Stomach smooth muscle (tissue), 2 donors: Measurements from ENCODE around the gene ANKDD1A.

ENCODE experiments used
- H3K27ac ChIP-seq: one replicate; pipeline ENCODE4 v1.7.0; 2013; ENCODE audit warnings: mild to moderate bottlenecking, low read length, inconsistent platforms
- H3K27me3 ChIP-seq, 2 donors: one replicate each; pipeline ENCODE4 v1.7.0; 2013; ENCODE audit warnings: low read length in 2 of 2; ENCODE audit not compliant: insufficient read depth in 2 of 2, control insufficient read depth in 1 of 2
- H3K36me3 ChIP-seq, 2 donors: one replicate each; pipeline ENCODE4 v1.7.0; 2013; ENCODE audit warnings: low read length in 2 of 2; ENCODE audit not compliant: control insufficient read depth in 2 of 2, insufficient read depth in 2 of 2
- H3K4me1 ChIP-seq: one replicate; pipeline ENCODE4 v1.7.0; 2013; ENCODE audit warnings: low read length; ENCODE audit not compliant: control insufficient read depth, insufficient read depth
- H3K4me3 ChIP-seq, 2 donors: one replicate each; pipeline ENCODE4 v1.7.0; 2013; ENCODE audit warnings: low read length in 2 of 2
- H3K9ac ChIP-seq, 2 donors: one replicate each; pipeline ENCODE4 v1.7.0; 2013; ENCODE audit warnings: low read length in 2 of 2, mild to moderate bottlenecking in 1 of 2
- H3K9me3 ChIP-seq, 2 donors: one replicate each; pipeline ENCODE4 v1.7.0; 2013; ENCODE audit warnings: low read length in 2 of 2; ENCODE audit not compliant: control insufficient read depth in 2 of 2
- donor health status: healthy.
- donor health status: Pancreatic carcinoma.

ANKDD1A gene

GRCh38 chr15:64944961-64945360 is 33.3 kb downstream of the ANKDD1A start:
- peaks cover 0 to 4% of the 10 kb centered on the region in 2 donors for H3K36me3 ChIP-seq
- H3K4me3 ChIP-seq = no peak overlapping the region
- H3K9ac ChIP-seq = no peak overlapping the region
- no peaks in the 10 kb centered on the region for H3K4me1 ChIP-seq
- H3K27me3 ChIP-seq = no peaks in the 10 kb centered on the region
- H3K9me3 ChIP-seq = no peaks in the 10 kb centered on the region
- H3K27ac ChIP-seq = no peak overlapping the region

DNA sequence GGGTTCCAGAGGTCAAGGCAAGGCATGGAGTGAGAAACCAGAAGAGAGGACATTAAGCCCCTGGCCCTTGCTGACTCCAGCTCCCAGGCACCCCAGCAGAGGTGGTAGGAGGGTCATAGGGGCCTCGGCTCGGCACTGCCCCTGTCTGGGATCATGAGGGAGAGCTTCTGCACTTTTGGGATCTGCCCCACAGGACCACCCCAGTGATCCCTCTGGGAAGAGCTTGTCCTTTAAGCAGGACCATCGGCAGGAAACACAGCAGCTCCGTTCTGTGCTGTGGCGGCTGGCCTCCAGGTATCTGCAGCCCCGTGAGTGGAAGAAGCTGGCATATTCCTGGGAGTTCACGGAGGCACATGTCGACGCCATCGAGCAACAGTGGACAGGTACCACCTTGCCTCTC is 35.5 kb downstream of the ANKDD1A start:
- H3K9ac ChIP-seq = no peak overlapping the region
- no peak overlapping the region for H3K27ac ChIP-seq
- no peaks in the 10 kb centered on the region for H3K9me3 ChIP-seq
- no peaks in the 10 kb centered on the region for H3K27me3 ChIP-seq
- no peaks in the 10 kb centered on the region for H3K4me1 ChIP-seq
- H3K36me3 ChIP-seq = peaks cover 0 to 4% of the 10 kb centered on the region in 2 donors
- H3K4me3 ChIP-seq = no peak overlapping the region

- no peak overlapping the region for H3K4me3 ChIP-seq
- no peaks in the 10 kb centered on the region for H3K9me3 ChIP-seq
- peaks cover 0 to 4% of the 10 kb centered on the region in 2 donors for H3K36me3 ChIP-seq
- H3K27me3 ChIP-seq = no peaks in the 10 kb centered on the region
- H3K27ac ChIP-seq = no peak overlapping the region
- H3K9ac ChIP-seq = no peak overlapping the region
- no peaks in the 10 kb centered on the region for H3K4me1 ChIP-seq
Measured at GRCh38 chr15:64948916-64949315, 37.2 kb downstream of the ANKDD1A start.

- H3K36me3 ChIP-seq = peaks cover 0 to 4% of the 10 kb centered on the region in 2 donors
- H3K9me3 ChIP-seq = no peaks in the 10 kb centered on the region
- no peak overlapping the region for H3K27ac ChIP-seq
- H3K4me3 ChIP-seq = no peak overlapping the region
- H3K9ac ChIP-seq = no peak overlapping the region
- H3K27me3 ChIP-seq = no peaks in the 10 kb centered on the region
- H3K4me1 ChIP-seq = no peaks in the 10 kb centered on the region
Measured at GRCh38 chr15:64949383-64950186, 37.9 kb downstream of the ANKDD1A start.

GRCh38 chr15:64950888-64951287 is 39.2 kb downstream of the ANKDD1A start:
- no peaks in the 10 kb centered on the region for H3K4me1 ChIP-seq
- no peak overlapping the region for H3K4me3 ChIP-seq
- H3K27ac ChIP-seq = no peak overlapping the region
- no peaks in the 10 kb centered on the region for H3K9me3 ChIP-seq
- H3K9ac ChIP-seq = no peak overlapping the region
- peaks cover 10% of the 10 kb centered on the region in 2 donors for H3K36me3 ChIP-seq
- no peaks in the 10 kb centered on the region for H3K27me3 ChIP-seq

DNA sequence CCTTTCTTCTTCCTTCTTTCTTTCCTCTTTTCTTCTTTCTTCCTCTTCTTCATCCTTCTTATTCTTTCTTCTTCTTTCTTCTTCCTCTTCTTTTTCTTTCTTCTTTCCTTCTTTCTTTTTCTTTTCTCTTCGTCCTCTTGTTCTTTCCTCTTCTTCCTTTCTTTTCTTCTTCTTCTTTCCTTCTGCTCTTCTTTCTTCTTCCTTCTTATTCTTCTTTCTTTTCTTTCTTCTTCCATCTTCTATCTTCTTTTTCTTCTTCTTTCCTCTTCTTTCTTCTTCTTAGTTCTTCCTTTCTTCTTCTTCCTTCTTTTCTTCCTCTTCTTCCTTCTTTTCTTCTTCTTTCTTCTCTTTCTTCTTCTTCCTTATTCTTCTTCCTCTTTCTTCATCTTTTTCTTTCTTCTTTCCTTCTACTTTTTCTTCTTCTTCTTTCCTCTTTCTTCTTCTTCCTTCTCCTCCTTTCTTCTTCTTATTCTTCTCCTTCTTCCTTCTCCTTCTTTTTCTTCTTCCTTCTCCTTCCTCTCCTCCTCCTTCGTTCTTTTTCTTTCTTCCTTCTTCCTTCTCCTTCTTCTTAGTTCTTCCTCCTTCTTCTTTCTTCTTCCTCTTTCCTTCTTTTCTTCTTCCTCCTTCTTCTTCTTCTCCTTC is 40.2 kb downstream of the ANKDD1A start:
- H3K9ac ChIP-seq = no peak overlapping the region
- H3K27me3 ChIP-seq = no peaks in the 10 kb centered on the region
- no peak overlapping the region for H3K27ac ChIP-seq
- H3K36me3 ChIP-seq = peaks cover 10 to 11% of the 10 kb centered on the region in 2 donors
- H3K9me3 ChIP-seq = no peaks in the 10 kb centered on the region
- H3K4me1 ChIP-seq = no peaks in the 10 kb centered on the region
- no peak overlapping the region for H3K4me3 ChIP-seq

GRCh38 chr15:64954395-64954794 is 42.7 kb downstream of the ANKDD1A start:
- Histone ChIP-seq H3K9me3 (no peaks in the 10 kb centered on the region), H3K27me3 (no peaks in the 10 kb centered on the region), H3K36me3 (peaks cover 10 to 19% of the 10 kb centered on the region in 2 donors), H3K9ac (no peak overlapping the region), H3K4me3 (no peak overlapping the region), H3K4me1 (no peaks in the 10 kb centered on the region), H3K27ac (no peak overlapping the region)

DNA sequence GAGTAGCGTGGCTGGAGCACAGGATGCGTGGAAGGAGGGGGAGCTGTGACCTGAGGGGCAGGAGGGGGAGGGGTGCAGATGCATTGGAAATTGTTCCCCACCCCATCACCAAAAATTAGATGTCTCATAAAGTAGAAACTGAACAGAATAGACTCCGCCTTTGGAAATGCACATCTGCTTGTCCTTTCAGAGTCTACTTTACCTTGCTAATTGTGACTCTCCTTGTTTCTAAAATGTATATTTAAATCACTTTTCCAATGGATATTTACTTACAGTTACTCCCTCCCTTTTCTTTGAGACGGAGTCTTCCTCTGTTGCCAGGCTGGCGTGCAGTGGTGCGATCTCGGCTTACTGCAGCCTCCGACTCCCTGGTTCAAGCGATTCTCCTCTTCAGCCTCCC is 47.4 kb downstream of the ANKDD1A start:
- H3K9ac ChIP-seq = no peak overlapping the region
- no peaks in the 10 kb centered on the region for H3K4me1 ChIP-seq
- peaks cover 43 to 49% of the 10 kb centered on the region in 2 donors for H3K36me3 ChIP-seq

DNA sequence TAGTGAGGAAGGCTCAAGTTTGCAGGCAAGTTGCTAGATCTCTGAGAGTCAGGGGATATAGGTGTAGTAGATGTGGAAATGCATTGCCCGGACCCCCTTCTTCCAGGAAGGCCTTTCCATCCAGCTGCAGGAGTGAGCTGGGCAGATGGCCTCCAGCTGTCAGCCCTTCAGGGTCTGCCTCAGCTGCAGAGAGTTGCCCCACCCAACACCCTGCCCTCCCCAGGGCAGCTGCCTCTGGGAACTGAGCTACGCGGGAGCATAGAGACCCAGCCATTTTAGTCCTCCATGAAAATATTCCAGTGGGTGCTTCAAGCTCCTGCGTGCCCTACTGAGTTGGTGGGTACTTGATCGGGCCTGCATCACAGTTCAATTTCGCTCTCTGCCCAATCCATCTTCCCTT is 48.5 kb downstream of the ANKDD1A start:
- H3K4me3 ChIP-seq = no peak overlapping the region
- no peak overlapping the region for H3K27ac ChIP-seq
- H3K4me1 ChIP-seq = no peaks in the 10 kb centered on the region
- H3K36me3 ChIP-seq = peaks cover 47 to 56% of the 10 kb centered on the region in 2 donors
- no peak overlapping the region for H3K9ac ChIP-seq
- H3K27me3 ChIP-seq = no peaks in the 10 kb centered on the region
- no peaks in the 10 kb centered on the region for H3K9me3 ChIP-seq

More for the DNA sequence above, 47.4 kb downstream of the ANKDD1A start:
- H3K27me3 ChIP-seq = no peaks in the 10 kb centered on the region
- H3K27ac ChIP-seq = no peak overlapping the region
- H3K4me3 ChIP-seq = no peak overlapping the region
- no peaks in the 10 kb centered on the region for H3K9me3 ChIP-seq

- Histone ChIP-seq H3K36me3 (peaks cover 45 to 49% of the 10 kb centered on the region in 2 donors), H3K9ac (no peak overlapping the region), H3K9me3 (no peaks in the 10 kb centered on the region), H3K27ac (no peak overlapping the region), H3K27me3 (no peaks in the 10 kb centered on the region), H3K4me1 (no peaks in the 10 kb centered on the region), H3K4me3 (no peak overlapping the region)
Measured at GRCh38 chr15:64961013-64961412, 49.3 kb downstream of the ANKDD1A start.

DNA sequence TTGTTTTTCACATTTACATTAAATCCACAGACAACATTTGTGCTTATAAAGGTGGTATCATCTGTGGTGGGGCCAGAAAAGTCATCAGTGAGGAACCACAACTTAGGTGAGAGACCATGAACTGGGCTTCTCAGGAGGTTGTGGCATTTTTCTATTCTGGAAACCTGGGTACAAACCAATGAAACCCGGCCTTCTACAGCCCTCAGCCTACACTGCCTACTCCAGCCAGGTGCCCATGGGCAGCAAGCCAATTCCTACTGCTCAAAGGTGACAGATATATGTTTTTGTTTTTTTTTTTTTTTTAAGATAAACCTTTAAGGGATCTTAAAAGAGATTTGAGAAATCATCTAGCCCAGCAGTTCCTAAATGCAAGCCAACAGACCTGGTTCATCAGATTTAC is 57.7 kb downstream of the ANKDD1A start:
- Histone ChIP-seq H3K9me3 (no peaks in the 10 kb centered on the region), H3K4me1 (no peaks in the 10 kb centered on the region), H3K36me3 (peaks cover 32 to 38% of the 10 kb centered on the region in 2 donors), H3K27ac (no peak overlapping the region), H3K4me3 (no peak overlapping the region), H3K9ac (no peak overlapping the region), H3K27me3 (no peaks in the 10 kb centered on the region)
